HG02885 (cell line): Measurements from ENCODE around the gene KLHL29.
A peak's percentile ranks its signal among the peaks of the same experiment; 100 is the strongest.

Experiments
- ATAC-seq: cut with Tn5 transposase; IDR thresholded peaks from one replicate; pipeline ENCODE4 v1.9.1; 2021; ENCODE audit warnings: mild to moderate bottlenecking; ENCODE audit not compliant: unreplicated experiment, poor library complexity

Gene KLHL29

GRCh38 chr2:23635442-23636340, 250.7 kb downstream of the KLHL29 start:
- no peak for ATAC-seq

GRCh38 chr2:23636426-23636825, 251.4 kb downstream of the KLHL29 start:
- no peak for ATAC-seq

GRCh38 chr2:23637011-23637778, 252.2 kb downstream of the KLHL29 start:
- ATAC-seq, result no peak

- no peak for ATAC-seq
These were observed 254.5 kb downstream of the KLHL29 start for GRCh38 chr2:23639406-23639982.

GRCh38 chr2:23640711-23641110, 255.7 kb downstream of the KLHL29 start:
- no peak for ATAC-seq

- no peak for ATAC-seq
These were observed 257.5 kb downstream of the KLHL29 start for GRCh38 chr2:23642516-23642915.

- ATAC-seq, result no peak
These were observed 260.3 kb downstream of the KLHL29 start for GRCh38 chr2:23645230-23645808.

GRCh38 chr2:23647563-23647962, 262.6 kb downstream of the KLHL29 start:
- no peak for ATAC-seq

GRCh38 chr2:23649303-23649702, 264.3 kb downstream of the KLHL29 start:
- ATAC-seq, result no peak

- no peak for ATAC-seq
These were observed 264.8 kb downstream of the KLHL29 start for GRCh38 chr2:23649819-23650218.

- ATAC-seq, result no peak
These were observed 266.5 kb downstream of the KLHL29 start for GRCh38 chr2:23651187-23652080.

GRCh38 chr2:23653326-23653725, 268.3 kb downstream of the KLHL29 start:
- no peak for ATAC-seq

GRCh38 chr2:23654756-23655155, 269.8 kb downstream of the KLHL29 start:
- no peak for ATAC-seq

GRCh38 chr2:23655934-23656596, 271.1 kb downstream of the KLHL29 start:
- no peak for ATAC-seq

GRCh38 chr2:23656597-23656973, 271.6 kb downstream of the KLHL29 start:
- no peak for ATAC-seq

GRCh38 chr2:23657371-23657770, 272.4 kb downstream of the KLHL29 start:
- no peak for ATAC-seq

GRCh38 chr2:23657934-23658333, 273.0 kb downstream of the KLHL29 start:
- ATAC-seq, result no peak

- ATAC-seq, result peak; percentile 65
These were observed 273.5 kb downstream of the KLHL29 start for GRCh38 chr2:23658466-23658942.

- ATAC-seq, result no peak
These were observed 274.3 kb downstream of the KLHL29 start for GRCh38 chr2:23659328-23659727.
